GM12801 (cell line): Measurements from ENCODE around the gene IQGAP2.

ENCODE experiments used
- CTCF ChIP-seq: IDR thresholded peaks from one replicate; pipeline ENCODE4 v1.5.1; 2011; ENCODE audit warnings: control low read depth; ENCODE audit not compliant: insufficient read length; ENCODE audit errors: extremely low read depth

Gene IQGAP2

GRCh38 chr5:76544268-76544926 lies 141.3 kb downstream of the IQGAP2 start:
- TF ChIP-seq CTCF = no peak

GRCh38 chr5:76545184-76545583 lies 142.1 kb downstream of the IQGAP2 start:
- TF ChIP-seq CTCF = no peak

- TF ChIP-seq CTCF = no peak
Observed at GRCh38 chr5:76546497-76547102, 143.5 kb downstream of the IQGAP2 start.

- no peak for TF ChIP-seq CTCF
Observed at GRCh38 chr5:76547242-76547890, 144.3 kb downstream of the IQGAP2 start.

- no peak for TF ChIP-seq CTCF
Observed at GRCh38 chr5:76547891-76548524, 144.9 kb downstream of the IQGAP2 start.

GRCh38 chr5:76548525-76549229 lies 145.6 kb downstream of the IQGAP2 start:
- TF ChIP-seq CTCF = no peak

- TF ChIP-seq CTCF = no peak
Observed at GRCh38 chr5:76552546-76552945, 149.5 kb downstream of the IQGAP2 start.
